Measurements from ENCODE around the gene THRB. TPM values are rescaled to one million over a fixed set of nuclear protein-coding genes. Genes with fewer than 3 reads are reported as not detected.

The THRB gene
- total and polyA plus RNA-seq, 9 of the 15 experiments (the other 6 are each of a cell fraction or from before 2014, with no cell fraction given): 1.7 to 14.9 (median 6.9) TPM

DNA sequence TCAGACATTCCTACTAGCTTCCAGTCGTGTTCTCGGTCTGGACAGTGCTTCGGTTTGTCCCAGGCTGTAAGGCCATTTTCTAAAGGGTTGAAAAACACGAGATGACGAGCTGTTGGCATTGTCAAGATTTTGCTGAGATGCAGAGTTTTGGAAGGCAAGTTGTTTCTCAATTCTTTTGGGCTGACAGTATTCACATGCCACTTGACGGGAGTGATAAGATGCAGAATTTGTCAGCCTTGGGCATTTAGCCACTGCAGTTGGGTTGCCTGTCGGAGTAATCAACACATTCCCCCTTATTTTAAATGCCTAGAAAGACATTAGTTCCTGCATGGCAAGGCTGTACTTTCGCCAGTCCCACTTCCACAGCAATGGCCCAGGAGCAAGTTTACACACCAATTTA lies 304.4 kb downstream of the THRB start:
- Histone ChIP-seq H3K36me3 (ENCODE audit: control insufficient read depth, insufficient read depth, low read length) (no peaks in the 10 kb centered on the region), H3K4me3 (no peak overlapping the region), H3K27ac (ENCODE audit: extremely low read depth, low read depth, low read length) (no peak overlapping the region), H4K20me1 (replicated peaks; ENCODE audit: control insufficient read depth, insufficient read depth, low read length) (no peaks in the 10 kb centered on the region), H3K27me3 (ENCODE audit: control insufficient read depth in 2 of 2, insufficient read depth in 2 of 2, low read length in 2 of 2) (no peaks in the 10 kb centered on the region), H2AFZ (ENCODE audit: low read depth, low read length) (no peak overlapping the region), H3K9me3 (replicated peaks; ENCODE audit: control insufficient read depth, insufficient read depth, low read depth, low read length) (no peaks in the 10 kb centered on the region), H3K4me2 (ENCODE audit: insufficient read depth, low read length) (no peak overlapping the region), H3K9me1 (ENCODE audit: control insufficient read depth, insufficient read depth, low read length) (no peaks in the 10 kb centered on the region), H3K9ac (ENCODE audit: insufficient read depth in 1 of 2, low read depth in 2 of 2, low read length in 2 of 2) (no peak overlapping the region), H3K79me2 (ENCODE audit: control insufficient read depth, insufficient read depth, low read length) (no peaks in the 10 kb centered on the region), H3K4me1 (replicated peaks in 1 of 2; ENCODE audit: control insufficient read depth in 2 of 2, insufficient read depth in 2 of 2, low read length in 2 of 2) (peaks cover 4 to 8% of the 10 kb centered on the region in 2 experiments; a peak in 3 of 5 replicates)
- intact Hi-C loops (cut with micrococcal nuclease): no loop called here
- ChIA-PET POLR2A (no interaction called here), CTCF (ENCODE audit: low intra/inter-chr PET ratio) (no interaction called here)
- no peak for ATAC-seq
- in situ Hi-C loops (cut with MboI): no loop called here
- 45% methylated on average over 8 of the region's 8 CpGs for WGBS (ENCODE audit: insufficient coverage, low coverage, missing lambda C conversion rate)
- BruUV-seq (replicated peaks): no TSS peak
- no peak for DNase-seq (ENCODE audit: extremely low read depth in 1 of 4, low spot score in 3 of 4)
- no peak for FAIRE-seq
- TF ChIP-seq NELFE (IDR thresholded peaks at IDR 0.05; ENCODE audit: insufficient read depth, insufficient read length): no peak
- no peak for TF ChIP-seq HMG20B (CRISPR knock-in tag; IDR thresholded peaks at IDR 0.05)
- no peak for TF ChIP-seq TBP (optimal IDR thresholded peaks at IDR 0.05; ENCODE audit: low read depth, low read length)
- no peak for TF ChIP-seq ZNF347 (CRISPR knock-in tag; IDR thresholded peaks at IDR 0.05; ENCODE audit: low read depth)
- no peak for TF ChIP-seq CCNT2 (IDR thresholded peaks at IDR 0.05; ENCODE audit: borderline replicate concordance, extremely low read depth, insufficient read length, low read depth, low read length)
- TF ChIP-seq, protein P1, sequence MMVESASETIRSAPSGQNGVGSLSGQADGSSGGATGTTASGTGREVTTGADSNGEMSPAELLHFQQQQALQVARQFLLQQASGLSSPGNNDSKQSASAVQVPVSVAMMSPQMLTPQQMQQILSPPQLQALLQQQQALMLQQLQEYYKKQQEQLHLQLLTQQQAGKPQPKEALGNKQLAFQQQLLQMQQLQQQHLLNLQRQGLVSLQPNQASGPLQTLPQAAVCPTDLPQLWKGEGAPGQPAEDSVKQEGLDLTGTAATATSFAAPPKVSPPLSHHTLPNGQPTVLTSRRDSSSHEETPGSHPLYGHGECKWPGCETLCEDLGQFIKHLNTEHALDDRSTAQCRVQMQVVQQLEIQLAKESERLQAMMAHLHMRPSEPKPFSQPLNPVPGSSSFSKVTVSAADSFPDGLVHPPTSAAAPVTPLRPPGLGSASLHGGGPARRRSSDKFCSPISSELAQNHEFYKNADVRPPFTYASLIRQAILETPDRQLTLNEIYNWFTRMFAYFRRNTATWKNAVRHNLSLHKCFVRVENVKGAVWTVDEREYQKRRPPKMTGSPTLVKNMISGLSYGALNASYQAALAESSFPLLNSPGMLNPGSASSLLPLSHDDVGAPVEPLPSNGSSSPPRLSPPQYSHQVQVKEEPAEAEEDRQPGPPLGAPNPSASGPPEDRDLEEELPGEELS (CRISPR knock-in tag; IDR thresholded peaks at IDR 0.05; ENCODE audit: borderline replicate concordance): no peak
- no peak for TF ChIP-seq FOXP1 (CRISPR knock-in tag; IDR thresholded peaks at IDR 0.05)
- no peak for TF ChIP-seq ZNF3 (CRISPR knock-in tag; IDR thresholded peaks at IDR 0.05)
- TF ChIP-seq PCBP2 (IDR thresholded peaks at IDR 0.05; ENCODE audit: low read depth, low read length, poor library complexity, severe bottlenecking): no peak
- no peak for TF ChIP-seq CHD2 (IDR thresholded peaks at IDR 0.05; ENCODE audit: low read depth, low read length)
- TF ChIP-seq, protein P2, sequence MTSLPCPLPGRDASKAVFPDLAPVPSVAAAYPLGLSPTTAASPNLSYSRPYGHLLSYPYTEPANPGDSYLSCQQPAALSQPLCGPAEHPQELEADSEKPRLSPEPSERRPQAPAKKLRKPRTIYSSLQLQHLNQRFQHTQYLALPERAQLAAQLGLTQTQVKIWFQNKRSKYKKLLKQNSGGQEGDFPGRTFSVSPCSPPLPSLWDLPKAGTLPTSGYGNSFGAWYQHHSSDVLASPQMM (CRISPR knock-in tag; IDR thresholded peaks at IDR 0.05): no peak
- TF ChIP-seq EP400 (IDR thresholded peaks at IDR 0.05): no peak
- TF ChIP-seq, protein P3, sequence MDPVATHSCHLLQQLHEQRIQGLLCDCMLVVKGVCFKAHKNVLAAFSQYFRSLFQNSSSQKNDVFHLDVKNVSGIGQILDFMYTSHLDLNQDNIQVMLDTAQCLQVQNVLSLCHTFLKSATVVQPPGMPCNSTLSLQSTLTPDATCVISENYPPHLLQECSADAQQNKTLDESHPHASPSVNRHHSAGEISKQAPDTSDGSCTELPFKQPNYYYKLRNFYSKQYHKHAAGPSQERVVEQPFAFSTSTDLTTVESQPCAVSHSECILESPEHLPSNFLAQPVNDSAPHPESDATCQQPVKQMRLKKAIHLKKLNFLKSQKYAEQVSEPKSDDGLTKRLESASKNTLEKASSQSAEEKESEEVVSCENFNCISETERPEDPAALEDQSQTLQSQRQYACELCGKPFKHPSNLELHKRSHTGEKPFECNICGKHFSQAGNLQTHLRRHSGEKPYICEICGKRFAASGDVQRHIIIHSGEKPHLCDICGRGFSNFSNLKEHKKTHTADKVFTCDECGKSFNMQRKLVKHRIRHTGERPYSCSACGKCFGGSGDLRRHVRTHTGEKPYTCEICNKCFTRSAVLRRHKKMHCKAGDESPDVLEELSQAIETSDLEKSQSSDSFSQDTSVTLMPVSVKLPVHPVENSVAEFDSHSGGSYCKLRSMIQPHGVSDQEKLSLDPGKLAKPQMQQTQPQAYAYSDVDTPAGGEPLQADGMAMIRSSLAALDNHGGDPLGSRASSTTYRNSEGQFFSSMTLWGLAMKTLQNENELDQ (CRISPR knock-in tag; IDR thresholded peaks at IDR 0.05; ENCODE audit: borderline replicate concordance): no peak
- TF ChIP-seq PML (IDR thresholded peaks at IDR 0.05; ENCODE audit: low read length): no peak
- no peak for TF ChIP-seq SLC30A9 (CRISPR knock-in tag; IDR thresholded peaks at IDR 0.05)
- TF ChIP-seq, protein P4, sequence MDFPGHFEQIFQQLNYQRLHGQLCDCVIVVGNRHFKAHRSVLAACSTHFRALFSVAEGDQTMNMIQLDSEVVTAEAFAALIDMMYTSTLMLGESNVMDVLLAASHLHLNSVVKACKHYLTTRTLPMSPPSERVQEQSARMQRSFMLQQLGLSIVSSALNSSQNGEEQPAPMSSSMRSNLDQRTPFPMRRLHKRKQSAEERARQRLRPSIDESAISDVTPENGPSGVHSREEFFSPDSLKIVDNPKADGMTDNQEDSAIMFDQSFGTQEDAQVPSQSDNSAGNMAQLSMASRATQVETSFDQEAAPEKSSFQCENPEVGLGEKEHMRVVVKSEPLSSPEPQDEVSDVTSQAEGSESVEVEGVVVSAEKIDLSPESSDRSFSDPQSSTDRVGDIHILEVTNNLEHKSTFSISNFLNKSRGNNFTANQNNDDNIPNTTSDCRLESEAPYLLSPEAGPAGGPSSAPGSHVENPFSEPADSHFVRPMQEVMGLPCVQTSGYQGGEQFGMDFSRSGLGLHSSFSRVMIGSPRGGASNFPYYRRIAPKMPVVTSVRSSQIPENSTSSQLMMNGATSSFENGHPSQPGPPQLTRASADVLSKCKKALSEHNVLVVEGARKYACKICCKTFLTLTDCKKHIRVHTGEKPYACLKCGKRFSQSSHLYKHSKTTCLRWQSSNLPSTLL (IDR thresholded peaks at IDR 0.05): no peak

All from K562 (cell line).